Upper lobe of left lung (tissue), 6 donors: ENCODE measurements around the gene RAB8B. TPM values are rescaled to one million over a fixed set of nuclear protein-coding genes. Genes with fewer than 3 reads are reported as not detected.

ENCODE experiments used
- ATAC-seq, 2 donors: fragments of 200-7000 bp; cut with Tn5 transposase; one replicate each; pipeline ENCODE4 v1.9.1; 2022; ENCODE audit warnings: mild to moderate bottlenecking in 2 of 2, moderate library complexity in 2 of 2; ENCODE audit not compliant: low FRiP score in 2 of 2
- DNase-seq, 2 donors: peaks; one replicate each; pipeline ENCODE4 v3.0.0-alpha.2; 2019 to 2020
- H3K27ac ChIP-seq, 4 donors: fragments of 200-600 bp; sonication (generic); one replicate each; pipeline ENCODE4 v1.5.1; 2016 to 2019
- H3K27me3 ChIP-seq, 4 donors: fragments of 200-600 bp; sonication (generic); one replicate each; pipeline ENCODE4 v1.5.1; 2017 to 2019
- H3K36me3 ChIP-seq, 4 donors: fragments of 200-600 bp; sonication (generic); one replicate each; pipeline ENCODE4 v1.5.1; 2016 to 2019
- H3K4me1 ChIP-seq, 4 donors: fragments of 200-600 bp; sonication (generic); one replicate each; pipeline ENCODE4 v1.5.1; 2018 to 2019
- H3K4me3 ChIP-seq, 4 donors: fragments of 200-600 bp; sonication (generic); one replicate each; pipeline ENCODE4 v1.5.1; 2017 to 2019; ENCODE audit warnings: mild to moderate bottlenecking in 2 of 4, moderate library complexity in 1 of 4
- H3K9me3 ChIP-seq, 4 donors: fragments of 200-600 bp; sonication (generic); one replicate each; pipeline ENCODE4 v1.5.1; 2018 to 2019
- EP300 ChIP-seq, 4 donors: sonication (generic); formaldehyde crosslinking; IDR thresholded peaks; one replicate each; pipeline ENCODE4 v1.5.1; 2017; ENCODE audit warnings: antibody characterized with exemption in 4 of 4, control low read depth in 2 of 4
- POLR2A ChIP-seq, 4 donors: fragments of 450-650 bp; IDR thresholded peaks; one replicate each; pipeline ENCODE4 v1.5.1; 2016 to 2017; ENCODE audit warnings: antibody characterized with exemption in 4 of 4, mild to moderate bottlenecking in 2 of 4
- POLR2AphosphoS5 ChIP-seq, 2 donors: sonication (generic); formaldehyde crosslinking; IDR thresholded peaks; one replicate each; pipeline ENCODE4 v1.5.1; 2017; ENCODE audit warnings: antibody characterized with exemption in 2 of 2
- WGBS, 2 donors: methylation state at CpG; one replicate each; pipeline ENCODE4 v1.1.5; 2017 to 2018; 5-methylcytosine and 5-hydroxymethylcytosine counted together
- total RNA-seq, 6 donors: library from RNA; depleted of rRNA in 4 of 6; stranded (reverse); fragments of >200 nt in 4 of 6; gene quantifications; one replicate each; pipeline versions ENCODE4 v1.1.0 to v1.2.1, GENCODE V29; 2016 to 2021
- TF ChIP-seq, protein P1 (sequence below), 6 experiments: fragments of 450-650 bp in 4 of 6; fragments of 200-600 bp in 2 of 6; sonication (generic) in 2 of 6; IDR thresholded peaks; one replicate each; pipeline ENCODE4 v1.5.1; 2016 to 2019; ENCODE audit warnings: antibody characterized with exemption in 6 of 6
- donor health status: DM: no; HTN: no; CAD: no; lungs with moderate emphysema.
- donor health status: DM: no; HTN: yes; CAD: no; lungs with severe emphysema.

RAB8B gene
- total RNA-seq, 6 donors from 2014 or later, result 10.2 to 54.8 (median 39.2) TPM

GRCh38 chr15:63308491-63308890 is 119.1 kb downstream of the RAB8B start:
- Histone ChIP-seq H3K9me3 (no peaks in the 10 kb centered on the region), H3K27me3 (no peaks in the 10 kb centered on the region), H3K36me3 (peaks cover 3 to 25% (median 11%) of the 10 kb centered on the region in 4 donors), H3K4me3 (no peak overlapping the region), H3K4me1 (no peaks in the 10 kb centered on the region), H3K27ac (no peak overlapping the region)
- ATAC-seq (no peak), DNase-seq (peak in 1 of 2 donors; percentile 27)
- TF ChIP-seq POLR2A (IDR thresholded peaks at IDR 0.05) (no peak), POLR2AphosphoS5 (IDR thresholded peaks at IDR 0.05) (no peak), EP300 (IDR thresholded peaks at IDR 0.05) (no peak)
- TF ChIP-seq, protein P1, sequence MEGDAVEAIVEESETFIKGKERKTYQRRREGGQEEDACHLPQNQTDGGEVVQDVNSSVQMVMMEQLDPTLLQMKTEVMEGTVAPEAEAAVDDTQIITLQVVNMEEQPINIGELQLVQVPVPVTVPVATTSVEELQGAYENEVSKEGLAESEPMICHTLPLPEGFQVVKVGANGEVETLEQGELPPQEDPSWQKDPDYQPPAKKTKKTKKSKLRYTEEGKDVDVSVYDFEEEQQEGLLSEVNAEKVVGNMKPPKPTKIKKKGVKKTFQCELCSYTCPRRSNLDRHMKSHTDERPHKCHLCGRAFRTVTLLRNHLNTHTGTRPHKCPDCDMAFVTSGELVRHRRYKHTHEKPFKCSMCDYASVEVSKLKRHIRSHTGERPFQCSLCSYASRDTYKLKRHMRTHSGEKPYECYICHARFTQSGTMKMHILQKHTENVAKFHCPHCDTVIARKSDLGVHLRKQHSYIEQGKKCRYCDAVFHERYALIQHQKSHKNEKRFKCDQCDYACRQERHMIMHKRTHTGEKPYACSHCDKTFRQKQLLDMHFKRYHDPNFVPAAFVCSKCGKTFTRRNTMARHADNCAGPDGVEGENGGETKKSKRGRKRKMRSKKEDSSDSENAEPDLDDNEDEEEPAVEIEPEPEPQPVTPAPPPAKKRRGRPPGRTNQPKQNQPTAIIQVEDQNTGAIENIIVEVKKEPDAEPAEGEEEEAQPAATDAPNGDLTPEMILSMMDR (IDR thresholded peaks at IDR 0.05), result no peak
- WGBS, 2 donors, result 90 to 95% methylated on average over 4 of the region's 4 CpGs

- H3K4me1 ChIP-seq, result no peaks in the 10 kb centered on the region
- 79 to 81% methylated on average over 2 of the region's 2 CpGs for WGBS, 2 donors
- ATAC-seq (no peak), DNase-seq (no peak)
- H3K9me3 ChIP-seq, result no peaks in the 10 kb centered on the region
- H3K4me3 ChIP-seq, result no peak overlapping the region
- TF ChIP-seq, protein P1 (IDR thresholded peaks at IDR 0.05), result no peak
- no peaks in the 10 kb centered on the region for H3K27me3 ChIP-seq
- no peak overlapping the region for H3K27ac ChIP-seq
- peaks cover 3 to 21% (median 9%) of the 10 kb centered on the region in 4 donors for H3K36me3 ChIP-seq
These were observed 119.5 kb downstream of the RAB8B start for GRCh38 chr15:63308947-63309346.

GRCh38 chr15:63310646-63311045 is 121.2 kb downstream of the RAB8B start:
- DNase-seq, result no peak
- Histone ChIP-seq H3K36me3 (peaks cover 0 to 12% (median 5%) of the 10 kb centered on the region in 4 donors), H3K9me3 (no peaks in the 10 kb centered on the region), H3K4me3 (no peak overlapping the region), H3K27me3 (no peaks in the 10 kb centered on the region), H3K27ac (no peak overlapping the region), H3K4me1 (no peaks in the 10 kb centered on the region)
- WGBS, 2 donors, result 85 to 91% methylated on average over 3 of the region's 3 CpGs
- TF ChIP-seq POLR2A (IDR thresholded peaks at IDR 0.05) (no peak), EP300 (IDR thresholded peaks at IDR 0.05) (no peak), POLR2AphosphoS5 (IDR thresholded peaks at IDR 0.05) (no peak)
- TF ChIP-seq, protein P1 (IDR thresholded peaks at IDR 0.05), result no peak
- no peak for ATAC-seq

- ATAC-seq (no peak), DNase-seq (no peak)
- no peak overlapping the region for H3K4me3 ChIP-seq
- 89 to 96% methylated on average over 1 of the region's 1 CpG for WGBS, 2 donors
- H3K9me3 ChIP-seq, result no peaks in the 10 kb centered on the region
- H3K27me3 ChIP-seq, result no peaks in the 10 kb centered on the region
- H3K36me3 ChIP-seq, result no peaks in the 10 kb centered on the region
- TF ChIP-seq EP300 (IDR thresholded peaks at IDR 0.05), result no peak
- no peak for TF ChIP-seq POLR2AphosphoS5 (IDR thresholded peaks at IDR 0.05)
- TF ChIP-seq, protein P1 (IDR thresholded peaks at IDR 0.05), result no peak
- TF ChIP-seq POLR2A (IDR thresholded peaks at IDR 0.05), result no peak
- H3K27ac ChIP-seq, result no peak overlapping the region
- no peaks in the 10 kb centered on the region for H3K4me1 ChIP-seq
These were observed 122.9 kb downstream of the RAB8B start for GRCh38 chr15:63312286-63312685.

- TF ChIP-seq EP300 (IDR thresholded peaks at IDR 0.05) (no peak), POLR2A (IDR thresholded peaks at IDR 0.05) (no peak), POLR2AphosphoS5 (IDR thresholded peaks at IDR 0.05) (no peak)
- TF ChIP-seq, protein P1 (IDR thresholded peaks at IDR 0.05), result no peak
- WGBS, 2 donors, result 78 to 88% methylated on average over 4 of the region's 4 CpGs
- Histone ChIP-seq H3K9me3 (no peaks in the 10 kb centered on the region), H3K27me3 (no peaks in the 10 kb centered on the region), H3K4me3 (no peak overlapping the region), H3K4me1 (no peaks in the 10 kb centered on the region), H3K27ac (no peak overlapping the region), H3K36me3 (no peaks in the 10 kb centered on the region)
- ATAC-seq (no peak), DNase-seq (no peak)
These were observed 124.4 kb downstream of the RAB8B start for GRCh38 chr15:63313825-63314224.
